GM12878 (cell line): ENCODE results near the gene SRC. TPM values are rescaled to one million over a fixed set of nuclear protein-coding genes. Genes with fewer than 3 reads are reported as not detected.

Experiments
- ATAC-seq: fragments of 200-7000 bp; cut with Tn5 transposase; 3 replicates; pipeline ENCODE4 v1.9.1; 2020; ENCODE audit warnings: mild to moderate bottlenecking, moderate library complexity
- BruUV-seq: library from RNA; stranded (reverse); fragments of 400-500 nt; replicated peaks from 2 replicates; lab custom pipeline; 2021; lab: Mats Ljungman, UMichigan
- CTCF ChIA-PET: fragments of 300-600 bp; sonication (Branson Sonifier 250); formaldehyde crosslinking; extraction: SDS; loops from one replicate; lab custom pipeline; 2021; ENCODE audit warnings: inconsistent platforms; lab: Yijun Ruan, JAX
- POLR2A ChIA-PET: fragments of 350-600 bp; formaldehyde crosslinking; extraction: SDS; loops from one replicate; lab custom pipeline; 2021; ENCODE audit warnings: inconsistent platforms; lab: Charles Lee
- RAD21 ChIA-PET: fragments of 300-600 bp; sonication (Branson Sonifier 250); formaldehyde crosslinking; loops from one replicate; lab custom pipeline; 2023; ENCODE audit warnings: antibody characterized with exemption; ENCODE audit not compliant: unreplicated experiment; lab: Charles Lee
- SMC1A ChIA-PET: fragments of 300-600 bp; sonication (Branson Sonifier 250); formaldehyde crosslinking; loops from one replicate; lab custom pipeline; 2023; ENCODE audit not compliant: unreplicated experiment, uncharacterized antibody; lab: Charles Lee
- DNase-seq: peaks from one replicate; pipeline ENCODE4 v3.0.0-alpha.2; 2011; ENCODE audit warnings: low read depth, low spot score
- FAIRE-seq: peaks from 3 replicates; lab custom pipeline; 2011; peaks lifted over from hg19 to GRCh38; lab: Jason Lieb, UNC
- H2AFZ ChIP-seq: 2 replicates; pipeline ENCODE4 v1.6.0; 2011; ENCODE audit warnings: low read depth, low read length, control low read depth; ENCODE audit not compliant: control insufficient read depth
- H3K27ac ChIP-seq: 2 replicates; pipeline ENCODE4 v1.5.1; 2011; ENCODE audit warnings: control low read depth; ENCODE audit not compliant: control insufficient read depth, insufficient read depth
- H3K27me3 ChIP-seq, 2 experiments: replicated peaks in 1 of 2; 2 replicates each; pipeline versions ENCODE4 v1.6.0 to v1.6.1; 2011; ENCODE audit warnings: low read length in 1 of 2; ENCODE audit not compliant: control insufficient read depth in 2 of 2, insufficient read depth in 2 of 2
- H3K36me3 ChIP-seq, 2 experiments: 2 replicates each; pipeline ENCODE4 v1.5.1; 2011; ENCODE audit warnings: low read length in 1 of 2; ENCODE audit not compliant: control insufficient read depth in 2 of 2, insufficient read depth in 2 of 2
- H3K4me1 ChIP-seq: 2 replicates; pipeline ENCODE4 v1.6.1; 2011; ENCODE audit warnings: mild to moderate bottlenecking, low read length, moderate library complexity, mixed read lengths; ENCODE audit not compliant: control insufficient read depth, insufficient read depth
- H3K4me2 ChIP-seq: 2 replicates; pipeline ENCODE4 v1.6.0; 2011; ENCODE audit warnings: control low read depth; ENCODE audit not compliant: control insufficient read depth, insufficient read depth
- H3K4me3 ChIP-seq: fragments of 200-600 bp; sonication (generic); 2 replicates; pipeline ENCODE4 v1.5.1; 2016
- H3K79me2 ChIP-seq: 2 replicates; pipeline ENCODE4 v1.6.0; 2011; ENCODE audit warnings: low read length; ENCODE audit not compliant: control insufficient read depth, insufficient read depth
- H3K9ac ChIP-seq: 2 replicates; pipeline ENCODE4 v1.8.0; 2011; ENCODE audit warnings: low read length, control low read depth, mixed read lengths; ENCODE audit not compliant: control insufficient read depth, insufficient read depth
- H3K9me3 ChIP-seq: replicated peaks from 3 replicates; pipeline ENCODE4 v1.5.1; 2011; ENCODE audit warnings: mild to moderate bottlenecking, low read length; ENCODE audit not compliant: control insufficient read depth, insufficient read depth
- H4K20me1 ChIP-seq: 2 replicates; pipeline ENCODE4 v1.6.0; 2011; ENCODE audit not compliant: control insufficient read depth, insufficient read depth
- BCLAF1 ChIP-seq: fragments of 450-650 bp; IDR thresholded peaks from 2 replicates; pipeline ENCODE4 v1.6.1; 2017; ENCODE audit warnings: antibody characterized with exemption, mild to moderate bottlenecking, moderate library complexity
- CBX3 ChIP-seq: fragments of 200-600 bp; sonication (generic); IDR thresholded peaks from 2 replicates; pipeline ENCODE4 v1.6.1; 2016; ENCODE audit warnings: low read depth, borderline replicate concordance
- CHD1 ChIP-seq: IDR thresholded peaks from 2 replicates; pipeline ENCODE4 v1.6.1; 2012; ENCODE audit warnings: low read depth, low read length, improper control_type of control experiment
- E2F8 ChIP-seq: fragments of 450-650 bp; IDR thresholded peaks from 2 replicates; pipeline ENCODE4 v1.6.1; 2018; ENCODE audit warnings: mild to moderate bottlenecking, low read depth, moderate library complexity; ENCODE audit not compliant: partially characterized antibody
- KLF5 ChIP-seq: fragments of 450-650 bp; IDR thresholded peaks from 2 replicates; pipeline ENCODE4 v1.6.1; 2014; ENCODE audit warnings: mild to moderate bottlenecking; ENCODE audit not compliant: partially characterized antibody
- MXI1 ChIP-seq: fragments of 150-350 bp; IDR thresholded peaks from 2 replicates; pipeline ENCODE4 v1.6.1; 2011; ENCODE audit warnings: low read depth, mild to moderate bottlenecking, inconsistent platforms, low read length, improper control_type of control experiment
- NFYA ChIP-seq: IDR thresholded peaks from 2 replicates; pipeline ENCODE4 v1.6.1; 2011; ENCODE audit warnings: low read depth, mild to moderate bottlenecking, low read length, improper control_type of control experiment, borderline replicate concordance
- NKRF ChIP-seq: fragments of 450-650 bp; conservative IDR thresholded peaks from 2 replicates; pipeline ENCODE4 v1.6.1; 2017; ENCODE audit warnings: mild to moderate bottlenecking, moderate library complexity
- NR2F1 ChIP-seq: fragments of 450-650 bp; conservative IDR thresholded peaks from 2 replicates; pipeline ENCODE4 v1.6.1; 2017; ENCODE audit warnings: mild to moderate bottlenecking
- NRF1 ChIP-seq: conservative IDR thresholded peaks from 2 replicates; pipeline ENCODE4 v1.6.1; 2011; ENCODE audit warnings: mild to moderate bottlenecking, low read depth, low read length, improper control_type of control experiment
- PAX5 ChIP-seq: IDR thresholded peaks from 2 replicates; pipeline ENCODE4 v1.6.1; 2011; ENCODE audit warnings: low read depth, low read length, borderline replicate concordance
- RAD21 ChIP-seq: IDR thresholded peaks from 2 replicates; pipeline ENCODE4 v1.6.1; 2011; ENCODE audit warnings: mild to moderate bottlenecking, low read depth, low read length, moderate library complexity; ENCODE audit not compliant: insufficient read depth
- RFX5 ChIP-seq: IDR thresholded peaks from 2 replicates; pipeline ENCODE4 v1.6.1; 2011; ENCODE audit warnings: low read depth, low read length, improper control_type of control experiment
- SMC3 ChIP-seq: IDR thresholded peaks from 2 replicates; pipeline ENCODE4 v1.6.1; 2011; ENCODE audit warnings: low read length, improper control_type of control experiment, borderline replicate concordance
- SP1 ChIP-seq: IDR thresholded peaks from one replicate; pipeline ENCODE4 v1.6.1; 2011; ENCODE audit warnings: low read depth, low read length
- SPI1 ChIP-seq: IDR thresholded peaks from 2 replicates; pipeline ENCODE4 v1.6.1; 2011; ENCODE audit warnings: low read depth, mild to moderate bottlenecking, low read length, moderate library complexity, borderline replicate concordance; ENCODE audit not compliant: insufficient read depth
- WGBS: methylation state at CpG from one replicate; pipeline ENCODE4 v1.1.6; 2016; ENCODE audit warnings: low lambda C conversion rate; ENCODE audit not compliant: insufficient replicate concordance, insufficient coverage; ENCODE audit errors: missing lambda C conversion rate; 5-methylcytosine and 5-hydroxymethylcytosine counted together
- in situ Hi-C: fragments of 300-500 bp; cut with MboI; formaldehyde crosslinking; loops from 9 replicates; pipeline ENCODE4 v1.14.3; 2018; ENCODE audit warnings: mixed read lengths
- intact Hi-C: fragments of 100-400 bp; cut with micrococcal nuclease; formaldehyde crosslinking; loops from one replicate; pipeline ENCODE4 v1.14.2; 2022; ENCODE audit not compliant: unreplicated experiment
- polyA plus RNA-seq, 11 experiments: library from polyadenylated mRNA; depleted of rRNA in 4 of 11; unstranded in 6 of 11; stranded (reverse) in 5 of 11; fragments of >200 nt; fragmentation: Nextera tagmentation in 4 of 11; fragmentation: Illumina TruSeq in 1 of 11; extraction: Ambion mirVana in 4 of 11; extraction: Trizol in 1 of 11; gene quantifications; 1 replicate in 1 of 11; 2 replicates in 10 of 11; pipeline versions ENCODE4 v1.2.1 to v1.2.3, GENCODE V29; 2011 to 2016; ENCODE audit warnings: inconsistent platforms in 2 of 11, missing spikeins in 2 of 11, low read depth in 1 of 11
- total RNA-seq, 4 experiments: library from RNA; depleted of rRNA in 3 of 4; stranded (reverse); fragments of >200 nt in 3 of 4; fragmentation: Illumina TruSeq in 1 of 4; extraction: Trizol in 1 of 4; gene quantifications; 2 replicates each; pipeline versions ENCODE4 v1.2.1 to v1.2.3, GENCODE V29; 2013 to 2021

Gene SRC
- total and polyA plus RNA-seq, 10 of the 15 experiments (the other 5 are each of a cell fraction or from before 2014, with no cell fraction given), result 0.60 to 71.3 (median 27.2) TPM

GRCh38 chr20:37415118-37416085, 69.5 kb downstream of the SRC start:
- H3K79me2 ChIP-seq, result no peaks in the 10 kb centered on the region
- WGBS, result 74% methylated on average over 28 of the region's 30 CpGs
- no peak overlapping the region for H3K4me2 ChIP-seq
- DNase-seq (no peak), FAIRE-seq (no peak), ATAC-seq (no peak)
- no peak overlapping the region for H2AFZ ChIP-seq
- peaks cover 0 to 2% of the 10 kb centered on the region in 2 experiments; a peak in 2 of 4 replicates for H3K27me3 ChIP-seq
- no peak overlapping the region for H3K27ac ChIP-seq
- SMC1A ChIA-PET, result no interaction called here
- H3K4me3 ChIP-seq, result no peak overlapping the region
- H3K9ac ChIP-seq, result no peak overlapping the region
- no TSS peak for BruUV-seq
- in situ Hi-C loops, result no loop called here
- POLR2A ChIA-PET, result interaction anchor here (0.6 kb wide), 2 partner anchors 237 to 938 kb away, joined by 3 to 8 read pairs; no protein-coding TSS in a partner anchor
- H3K36me3 ChIP-seq, result no peaks in the 10 kb centered on the region
- H3K4me1 ChIP-seq, result peaks cover 15% of the 10 kb centered on the region
- H4K20me1 ChIP-seq, result no peaks in the 10 kb centered on the region
- CTCF ChIA-PET, result no interaction called here
- RAD21 ChIA-PET, result no interaction called here
- H3K9me3 ChIP-seq, result no peaks in the 10 kb centered on the region
- intact Hi-C loops, result no loop called here
- no peak for TF ChIP-seq CHD1
- TF ChIP-seq BCLAF1, result no peak
- no peak for TF ChIP-seq RFX5
- no peak for TF ChIP-seq PAX5
- no peak for TF ChIP-seq NKRF
- TF ChIP-seq CBX3, result no peak
- no peak for TF ChIP-seq SP1
- no peak for TF ChIP-seq SMC3
- no peak for TF ChIP-seq MXI1
- no peak for TF ChIP-seq RAD21
- TF ChIP-seq NR2F1, result no peak
- TF ChIP-seq KLF5, result no peak
- TF ChIP-seq SPI1, result no peak
- no peak for TF ChIP-seq NFYA
- no peak for TF ChIP-seq NRF1
- TF ChIP-seq E2F8, result no peak
